Measurements from ENCODE around the gene STXBP5L. TPM values are rescaled to one million over a fixed set of nuclear protein-coding genes. Genes with fewer than 3 reads are reported as not detected.
"Not testable (repeated sequence)": the region's sequence is repeated elsewhere in the genome, so short reads cannot be mapped to it uniquely, and the experiment has no call there.

Gene STXBP5L
- total and polyA plus RNA-seq, 7 donors: under 0.01 to 14.3 (median 11.8) TPM; not detected in 1

DNA sequence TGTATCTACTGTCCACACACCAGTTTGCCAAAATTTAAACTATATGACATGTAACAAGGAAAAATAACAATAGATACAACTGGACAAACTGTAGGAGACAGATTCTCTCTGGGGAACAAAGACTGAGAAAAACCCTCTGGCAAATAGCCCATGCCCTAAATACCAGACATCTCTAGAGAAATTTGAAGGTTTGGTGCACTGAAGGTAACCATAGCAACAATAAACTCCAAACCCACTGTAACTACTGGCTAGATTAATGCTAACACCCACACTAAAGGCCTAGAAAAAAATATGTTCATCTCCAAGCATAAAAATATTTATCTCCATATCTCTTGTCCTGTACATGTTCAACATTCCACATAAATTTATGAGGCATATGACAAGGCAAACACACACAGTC is 267.1 kb downstream of the STXBP5L start:
- no peak for DNase-seq
- intact Hi-C loops (cut with DNase I): loop anchor here (10.0 kb wide), 1 partner anchor 1300 kb away; no protein-coding TSS in a partner anchor
- Histone ChIP-seq H3K36me3 (no peaks in the 10 kb centered on the region), H3K9me3 (peaks cover 0 to 12% (median 3%) of the 10 kb centered on the region in 4 donors), H3K4me3 (no peak overlapping the region), H3K27ac (no peak overlapping the region), H3K27me3 (no peaks in the 10 kb centered on the region), H3K4me1 (peaks cover 0 to 9% (median 2%) of the 10 kb centered on the region in 4 donors)
- no peak for TF ChIP-seq CTCF (IDR thresholded peaks at IDR 0.05)
- TF ChIP-seq POLR2A (IDR thresholded peaks at IDR 0.05): no peak
- no peak for TF ChIP-seq EP300 (IDR thresholded peaks at IDR 0.05)
- TF ChIP-seq POLR2AphosphoS5 (IDR thresholded peaks at IDR 0.05): no peak

- WGBS, 2 donors: 91 to 94% methylated on average over 26 of the region's 26 CpGs
- H3K4me1 ChIP-seq; intact Hi-C loops (cut with DNase I): not testable (repeated sequence)
These were observed 282.6 kb downstream of the STXBP5L start for GRCh38 chr3:121190626-121191025.

DNA sequence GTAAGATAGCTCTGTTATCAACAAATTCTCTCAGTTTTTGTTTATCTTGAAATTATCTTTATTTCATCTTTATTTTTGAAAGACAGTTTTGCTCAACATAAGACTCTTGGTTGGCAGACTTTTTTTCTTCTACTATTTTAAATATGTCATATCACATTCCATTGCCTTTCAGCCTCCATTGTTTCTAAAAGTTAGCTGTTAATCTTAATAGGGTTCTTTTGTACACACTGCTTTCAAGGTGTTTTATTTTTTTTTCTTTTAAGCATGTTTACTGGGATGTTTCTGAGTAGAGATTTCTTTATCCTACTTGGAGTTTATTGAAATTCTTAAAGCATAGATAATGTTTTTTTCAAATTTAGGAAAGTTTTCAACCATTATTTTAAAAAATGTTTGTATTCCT is 294.6 kb downstream of the STXBP5L start:
- no peak overlapping the region for H3K27ac ChIP-seq
- intact Hi-C loops (cut with DNase I): no loop called here
- H3K4me1 ChIP-seq: no peaks in the 10 kb centered on the region
- no peak for DNase-seq
- H3K27me3 ChIP-seq: no peaks in the 10 kb centered on the region
- no peak overlapping the region for H3K4me3 ChIP-seq
- TF ChIP-seq POLR2AphosphoS5 (IDR thresholded peaks at IDR 0.05) (no peak), EP300 (IDR thresholded peaks at IDR 0.05) (no peak), CTCF (IDR thresholded peaks at IDR 0.05) (no peak), POLR2A (IDR thresholded peaks at IDR 0.05) (no peak)
- H3K36me3 ChIP-seq: no peaks in the 10 kb centered on the region
- H3K9me3 ChIP-seq: peaks cover 0 to 4% (median 0%) of the 10 kb centered on the region in 4 donors

More at GRCh38 chr3:121190626-121191025, 282.6 kb downstream of the STXBP5L start:
- H3K4me3 ChIP-seq, H3K9me3 ChIP-seq, H3K27ac ChIP-seq, H3K36me3 ChIP-seq, DNase-seq, H3K27me3 ChIP-seq: not testable (repeated sequence)

GRCh38 chr3:121223116-121223515 is 315.1 kb downstream of the STXBP5L start:
- H3K27me3 ChIP-seq: no peaks in the 10 kb centered on the region
- no peak overlapping the region for H3K4me3 ChIP-seq
- 47 to 66% methylated on average over 2 of the region's 2 CpGs for WGBS, 2 donors
- H3K9me3 ChIP-seq: no peaks in the 10 kb centered on the region
- TF ChIP-seq EP300 (IDR thresholded peaks at IDR 0.05) (no peak), CTCF (IDR thresholded peaks at IDR 0.05) (no peak), POLR2A (IDR thresholded peaks at IDR 0.05) (no peak), POLR2AphosphoS5 (IDR thresholded peaks at IDR 0.05) (no peak)
- H3K36me3 ChIP-seq: no peaks in the 10 kb centered on the region
- intact Hi-C loops (cut with DNase I): loop anchor here (5.0 kb wide), 1 partner anchor 561 kb away; no protein-coding TSS in a partner anchor
- H3K27ac ChIP-seq: no peak overlapping the region
- DNase-seq: no peak
- H3K4me1 ChIP-seq: no peaks in the 10 kb centered on the region

- Histone ChIP-seq H3K4me1 (no peaks in the 10 kb centered on the region), H3K27ac (no peak overlapping the region), H3K36me3 (no peaks in the 10 kb centered on the region), H3K9me3 (no peaks in the 10 kb centered on the region), H3K27me3 (no peaks in the 10 kb centered on the region), H3K4me3 (no peak overlapping the region)
- TF ChIP-seq CTCF (IDR thresholded peaks at IDR 0.05) (no peak), POLR2A (IDR thresholded peaks at IDR 0.05) (no peak)
- WGBS, 2 donors: 39 to 47% methylated on average over 1 of the region's 1 CpG
- intact Hi-C loops (cut with DNase I): no loop called here
- DNase-seq: no peak
These were observed 321.0 kb downstream of the STXBP5L start for GRCh38 chr3:121228971-121229370.

GRCh38 chr3:121230194-121230593 is 322.2 kb downstream of the STXBP5L start:
- 79 to 84% methylated on average over 1 of the region's 1 CpG for whole genome bisulfite sequencing, 2 donors
- H3K36me3 ChIP-seq; H3K4me1 ChIP-seq; intact Hi-C loops (cut with DNase I); H3K9me3 ChIP-seq; DNase-seq; H3K27me3 ChIP-seq; H3K4me3 ChIP-seq; H3K27ac ChIP-seq: not testable (repeated sequence)
